Pancreas (tissue), 10 donors: ENCODE results near the gene MAP1LC3A. TPM values are rescaled to one million over a fixed set of nuclear protein-coding genes. Genes with fewer than 3 reads are reported as not detected.

Experiments
- ATAC-seq, 4 donors: fragments of 200-7000 bp; cut with Tn5 transposase; one replicate each; pipeline versions ENCODE4 v1.8.0 to v1.9.1; 2020; ENCODE audit warnings: mild to moderate bottlenecking in 4 of 4, moderate library complexity in 4 of 4
- DNase-seq, 6 donors: peaks; one replicate each; pipeline ENCODE4 v3.0.0-alpha.2; 2020
- FAIRE-seq: peaks from 2 replicates; lab custom pipeline; 2012; peaks lifted over from hg19 to GRCh38; lab: Jason Lieb, UNC
- H3K27ac ChIP-seq, 4 donors: fragments of 200-600 bp; sonication (generic); 1 replicate in 3 of 4; 2 replicates in 1 of 4; pipeline versions ENCODE4 v1.5.0 to v1.8.0; 2020
- H3K27me3 ChIP-seq, 4 donors: fragments of 200-600 bp; one replicate each; pipeline ENCODE4 v1.8.0; 2021
- H3K36me3 ChIP-seq, 3 donors: fragments of 200-600 bp; sonication (generic) in 1 of 3; one replicate each; pipeline versions ENCODE4 v1.5.0 to v1.8.0; 2020 to 2021
- H3K4me1 ChIP-seq, 3 donors: fragments of 200-600 bp; one replicate each; pipeline ENCODE4 v1.8.0; 2021
- H3K4me3 ChIP-seq, 4 donors: fragments of 200-600 bp; sonication (generic) in 2 of 4; one replicate each; pipeline versions ENCODE4 v1.5.0 to v1.8.0; 2020 to 2021
- H3K9me3 ChIP-seq, 4 donors: fragments of 200-600 bp; one replicate each; pipeline ENCODE4 v1.8.0; 2021
- CTCF ChIP-seq, 4 donors: fragments of 200-600 bp; sonication (generic) in 3 of 4; IDR thresholded peaks; one replicate each; pipeline versions ENCODE4 v1.5.0 to v1.8.0; 2021; ENCODE audit warnings: antibody characterized with exemption in 4 of 4
- WGBS, 2 donors: extraction: QIAGEN DNeasy Blood & Tissue Kit; methylation state at CpG; one replicate each; pipeline ENCODE4 v1.1.7; 2013; 5-methylcytosine and 5-hydroxymethylcytosine counted together
- intact Hi-C, 3 donors: fragments of 100-400 bp; cut with DNase I; formaldehyde crosslinking; loops; one replicate each; pipeline versions ENCODE4 v1.11.1 to v1.14.2; 2022
- polyA plus RNA-seq, 2 donors: library from polyadenylated mRNA; stranded (reverse); fragments of 200-250 nt; gene quantifications; one replicate each; pipeline ENCODE4 v1.2.3, GENCODE V29; 2013
- total RNA-seq, 6 donors: library from RNA; stranded (reverse); fragmentation: NEBNext Ultra II Directional in 4 of 6; extraction: Animal tissue kit (Norgen Biotek cat#: 25700) in 4 of 6; gene quantifications; one replicate each; pipeline versions ENCODE4 v1.2.1 to v1.2.4, GENCODE V29; 2021 to 2023
- donor health status: healthy with polysubstance abuse.
- donor health status: DM: no; HTN: no; CAD: no; lungs with moderate emphysema.
- donor health status: DM: no; HTN: no; CAD: no.
- donor health status: control.
- donor health status: control.
- donor health status: Bipolar disorder and iron deficiency.
- donor health status: DM: yes; HTN: yes; CAD: no.
- donor health status: DM: no; HTN: no; CAD: no.
- donor health status: DM: no; HTN: no; CAD: no.
- donor health status: DM: yes; HTN: yes; CAD: no.

Gene MAP1LC3A
- total and polyA plus RNA-seq, 8 donors = 9.4 to 94.2 (median 14.0) TPM

GRCh38 chr20:34525342-34525708 lies 33.2 kb upstream of the MAP1LC3A start:
- FAIRE-seq = no peak
- Histone ChIP-seq H3K27ac (peak overlapping the region; percentile 37 to 84 (median 62)), H3K4me1 (peaks cover 0 to 22% (median 6%) of the 10 kb centered on the region in 3 donors), H3K4me3 (no peak overlapping the region), H3K36me3 (peaks cover 0 to 25% (median 3%) of the 10 kb centered on the region in 3 donors), H3K9me3 (no peaks in the 10 kb centered on the region), H3K27me3 (no peaks in the 10 kb centered on the region)
- TF ChIP-seq CTCF (IDR thresholded peaks at IDR 0.05) = no peak
- intact Hi-C loops = loop anchor here in 1 of 3 donors (10.0 kb wide), 1 partner anchor 211 kb away; no protein-coding TSS in a partner anchor
- WGBS, 2 donors = 81 to 83% methylated on average over 7 of the region's 7 CpGs
- ATAC-seq = no peak
- no peak for DNase-seq

- FAIRE-seq (no peak), ATAC-seq (peak; percentile 82 to 91 (median 89)), DNase-seq (peak; percentile 74 to 83 (median 80))
- peaks cover 0 to 25% (median 3%) of the 10 kb centered on the region in 3 donors for H3K36me3 ChIP-seq
- no peaks in the 10 kb centered on the region for H3K9me3 ChIP-seq
- H3K27me3 ChIP-seq = no peaks in the 10 kb centered on the region
- TF ChIP-seq CTCF (IDR thresholded peaks at IDR 0.05) = no peak
- 33 to 37% methylated on average over 14 of the region's 14 CpGs for WGBS, 2 donors
- no peak overlapping the region for H3K4me3 ChIP-seq
- intact Hi-C loops = loop anchor here in 1 of 3 donors (10.0 kb wide), 1 partner anchor 211 kb away; no protein-coding TSS in a partner anchor
- peak overlapping the region; percentile 37 to 84 (median 62) for H3K27ac ChIP-seq
- peaks cover 0 to 22% (median 6%) of the 10 kb centered on the region in 3 donors for H3K4me1 ChIP-seq
Observed at GRCh38 chr20:34525709-34526416, 32.7 kb upstream of the MAP1LC3A start.

- intact Hi-C loops = loop anchor here in 1 of 3 donors (10.0 kb wide), 1 partner anchor 212 kb away; no protein-coding TSS in a partner anchor
- Histone ChIP-seq H3K4me1 (peaks cover 0 to 22% (median 6%) of the 10 kb centered on the region in 3 donors), H3K36me3 (peaks cover 0 to 25% (median 3%) of the 10 kb centered on the region in 3 donors), H3K4me3 (peak overlapping the region in 1 of 4 donors; percentile 9), H3K27me3 (no peaks in the 10 kb centered on the region), H3K27ac (peak overlapping the region in 3 of 4 donors; percentile 49 to 84 (median 71)), H3K9me3 (no peaks in the 10 kb centered on the region)
- FAIRE-seq (no peak), DNase-seq (peak in 1 of 6 donors; percentile 9), ATAC-seq (no peak)
- TF ChIP-seq CTCF (IDR thresholded peaks at IDR 0.05) = no peak
- WGBS, 2 donors = 63% methylated on average over 5 of the region's 5 CpGs
Observed at GRCh38 chr20:34526466-34526865, 32.1 kb upstream of the MAP1LC3A start.

GRCh38 chr20:34527016-34527415 lies 31.5 kb upstream of the MAP1LC3A start:
- Histone ChIP-seq H3K4me1 (peaks cover 0 to 22% (median 6%) of the 10 kb centered on the region in 3 donors), H3K9me3 (no peaks in the 10 kb centered on the region), H3K27me3 (no peaks in the 10 kb centered on the region), H3K36me3 (peaks cover 0 to 25% (median 3%) of the 10 kb centered on the region in 3 donors), H3K4me3 (peak overlapping the region in 1 of 4 donors; percentile 9), H3K27ac (peak overlapping the region in 2 of 4 donors; percentile 71 to 84)
- no peak for TF ChIP-seq CTCF (IDR thresholded peaks at IDR 0.05)
- ATAC-seq (no peak), DNase-seq (peak in 1 of 6 donors; percentile 5), FAIRE-seq (no peak)
- intact Hi-C loops = loop anchor here in 1 of 3 donors (10.0 kb wide), 1 partner anchor 212 kb away; no protein-coding TSS in a partner anchor
- 77 to 82% methylated on average over 10 of the region's 10 CpGs for WGBS, 2 donors
